Adrenal gland (tissue), 5 donors: ENCODE measurements around the gene MBTD1.

Experiments used
- CTCF ChIP-seq, 6 experiments: fragments of 450-650 bp in 4 of 6; fragments of 200-600 bp in 2 of 6; sonication (generic) in 1 of 6; IDR thresholded peaks; 1 replicate in 5 of 6; 2 replicates in 1 of 6; pipeline versions ENCODE4 v1.5.1 to v1.8.0; 2016 to 2021; ENCODE audit warnings: antibody characterized with exemption in 6 of 6, mild to moderate bottlenecking in 2 of 6, moderate library complexity in 1 of 6
- POLR2A ChIP-seq, 2 donors: fragments of 450-650 bp; IDR thresholded peaks; one replicate each; pipeline ENCODE4 v1.6.1; 2017; ENCODE audit warnings: antibody characterized with exemption in 2 of 2, mild to moderate bottlenecking in 2 of 2, moderate library complexity in 1 of 2
- donor health status: DM: no; HTN: no; CAD: no.

GRCh38 chr17:51170736-51171135, 89.1 kb downstream of the MBTD1 start:
- TF ChIP-seq CTCF (IDR thresholded peaks at IDR 0.05) (no peak), POLR2A (IDR thresholded peaks at IDR 0.05) (no peak)
